Amygdala (tissue), 56 donors: ENCODE results near the gene AGAP3.

Source experiments
- DNase-seq, 56 donors: peaks; one replicate each; lab custom pipeline; 2025; lab: John Stamatoyannopoulos, UW

The AGAP3 gene

GRCh38 chr7:151132461-151133205 is 46.4 kb downstream of the AGAP3 start:
- DNase-seq: no peak

DNA sequence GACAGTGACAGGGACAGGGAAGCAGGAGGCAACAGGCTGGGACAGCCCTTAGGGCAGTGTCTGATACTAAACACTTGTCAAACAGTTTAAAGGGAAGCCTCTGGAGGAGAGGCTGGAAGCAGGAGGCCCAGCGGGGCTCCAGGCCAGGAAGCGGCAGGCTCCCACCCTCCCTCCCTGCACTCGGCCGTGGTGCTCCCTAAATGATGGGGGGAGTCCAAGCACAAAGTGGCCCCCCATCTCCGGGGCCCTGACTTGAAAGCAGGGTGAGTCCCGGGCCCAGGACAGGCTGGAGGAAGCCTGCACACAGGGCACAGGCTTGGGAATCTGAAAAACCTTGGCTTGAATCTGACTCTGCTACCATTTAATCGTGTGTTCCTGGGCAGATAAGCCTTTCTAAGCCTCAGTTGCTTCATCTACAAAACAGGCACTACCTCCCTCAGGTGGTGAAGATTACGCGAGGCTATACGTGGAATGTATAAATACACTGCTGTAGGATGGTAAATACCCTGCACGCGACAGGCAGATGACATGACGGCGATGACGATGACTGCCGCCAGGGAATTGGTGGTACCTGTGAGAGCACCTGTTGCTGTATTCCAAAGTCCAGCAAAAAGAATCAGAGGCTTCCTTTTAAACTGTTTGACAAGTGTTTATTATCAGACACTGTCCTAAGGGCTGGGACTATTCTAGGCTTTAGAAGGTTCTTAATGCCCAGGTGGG is 47.2 kb downstream of the AGAP3 start:
- no peak for DNase-seq

- no peak for DNase-seq
Observed at GRCh38 chr7:151133986-151134742, 47.9 kb downstream of the AGAP3 start.

DNA sequence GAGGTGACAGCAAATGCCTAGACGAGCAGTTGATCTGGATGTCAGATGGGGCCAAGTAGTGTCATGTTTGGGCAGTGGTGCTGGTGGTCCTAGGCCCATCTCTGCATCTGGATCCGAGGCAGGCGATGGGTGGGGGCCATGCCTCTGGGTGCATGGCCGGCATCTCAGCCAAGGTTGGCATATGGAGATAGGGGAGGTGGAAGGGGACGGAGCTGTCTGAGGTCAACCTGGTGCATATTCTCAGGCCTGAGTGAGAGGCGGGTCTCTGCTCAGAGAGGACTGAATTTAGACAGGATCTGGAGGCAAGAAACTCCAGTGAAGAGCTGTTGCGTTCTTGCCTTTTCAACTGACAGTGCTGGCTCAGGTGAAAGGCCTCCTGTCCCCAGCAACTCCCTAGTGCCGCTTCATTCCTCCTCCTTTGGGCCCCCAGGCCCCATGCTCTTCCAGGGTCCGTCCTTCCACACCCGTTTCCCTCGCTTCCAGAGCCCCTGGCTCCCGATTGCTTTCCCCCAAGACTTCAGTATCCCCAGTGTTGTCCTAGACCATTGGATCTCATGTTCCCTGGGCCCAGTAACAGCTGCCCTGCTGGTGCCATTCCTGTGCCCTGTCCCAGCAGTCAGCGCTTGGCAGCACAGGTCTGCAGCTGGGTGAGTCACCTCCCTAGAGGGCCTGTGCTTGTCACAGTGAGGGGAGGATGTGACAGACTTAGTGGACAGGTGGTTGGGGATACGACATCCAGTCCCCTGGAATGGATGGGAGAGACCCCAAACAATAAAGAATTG is 48.7 kb downstream of the AGAP3 start:
- DNase-seq: no peak

- DNase-seq: no peak
Observed at GRCh38 chr7:151135525-151135845, 49.2 kb downstream of the AGAP3 start.

DNA sequence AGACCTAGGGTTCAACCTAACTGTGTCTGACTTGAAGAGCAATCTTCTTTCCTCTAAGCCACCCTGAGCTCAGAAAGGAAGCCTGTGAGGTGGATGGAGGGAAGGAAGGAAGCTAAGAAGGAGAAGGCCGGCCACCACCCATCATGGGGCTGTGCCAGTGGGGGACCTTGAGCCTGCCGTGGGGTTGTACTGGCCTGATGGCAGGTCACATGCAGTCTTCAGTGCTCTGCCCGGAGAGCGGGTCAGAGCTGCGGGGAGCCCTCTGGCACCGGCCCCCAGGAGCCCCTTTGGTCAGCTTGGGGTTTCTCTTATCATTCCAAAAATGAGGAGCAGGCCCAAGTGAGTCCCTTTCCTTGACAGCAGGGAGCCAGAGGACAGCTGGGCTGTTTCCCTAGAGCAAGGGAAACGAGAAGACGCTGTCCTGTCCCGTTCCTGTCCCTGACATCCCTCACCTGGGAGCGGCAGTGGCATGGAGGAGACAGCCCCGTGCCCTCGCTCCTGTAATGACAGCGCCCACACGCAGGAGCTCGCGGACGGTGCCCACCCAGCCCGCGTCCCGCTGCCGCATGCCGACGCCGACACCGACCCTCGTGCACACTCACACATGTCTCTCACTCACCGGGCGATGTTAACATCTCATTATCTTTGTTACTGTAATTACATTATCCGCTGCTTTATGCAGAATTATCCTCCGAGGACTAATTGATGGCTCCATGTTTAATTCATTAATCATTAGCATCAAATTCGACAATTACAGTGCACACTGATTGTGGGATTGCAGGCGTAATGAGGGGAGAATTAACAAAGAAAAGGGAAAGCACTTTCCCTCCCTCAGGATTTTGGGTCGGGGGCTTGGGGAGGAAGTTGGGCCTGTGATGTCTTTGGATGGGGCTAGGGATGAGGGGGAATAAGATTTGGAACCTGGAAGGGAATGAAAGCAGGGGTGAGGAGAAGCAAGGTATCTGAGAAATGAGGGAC is 49.9 kb downstream of the AGAP3 start:
- DNase-seq: no peak

DNA sequence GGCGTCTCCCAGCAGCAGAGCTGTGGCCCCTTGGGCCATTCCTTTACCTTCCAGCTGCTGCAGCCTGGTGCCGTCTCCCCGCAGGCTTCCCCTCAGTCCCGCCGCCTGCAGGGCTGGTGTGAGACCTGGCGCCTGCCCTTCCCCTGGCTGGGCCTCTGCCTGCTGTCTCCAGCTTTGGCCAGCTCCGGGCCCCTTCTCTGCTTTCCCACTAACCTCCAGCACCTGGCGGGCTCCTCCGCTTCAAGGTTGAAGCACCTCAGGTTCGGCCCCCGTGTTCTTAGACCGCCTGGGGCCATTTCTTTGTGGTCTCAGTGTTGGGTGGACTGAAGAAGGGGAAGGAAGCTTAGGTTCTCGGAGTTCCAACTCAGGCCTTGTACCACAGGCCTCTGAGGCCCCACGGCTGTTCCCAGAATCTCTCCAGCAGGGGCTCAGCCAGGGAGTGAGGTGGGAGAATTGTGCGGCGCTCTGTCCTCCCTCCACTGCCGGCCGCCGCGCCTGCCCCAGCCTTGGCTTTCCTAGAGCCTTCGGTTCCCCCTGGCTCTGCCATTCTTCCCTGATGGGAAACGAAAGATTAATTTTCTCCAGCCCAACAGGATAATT is 50.9 kb downstream of the AGAP3 start:
- DNase-seq: no peak

DNA sequence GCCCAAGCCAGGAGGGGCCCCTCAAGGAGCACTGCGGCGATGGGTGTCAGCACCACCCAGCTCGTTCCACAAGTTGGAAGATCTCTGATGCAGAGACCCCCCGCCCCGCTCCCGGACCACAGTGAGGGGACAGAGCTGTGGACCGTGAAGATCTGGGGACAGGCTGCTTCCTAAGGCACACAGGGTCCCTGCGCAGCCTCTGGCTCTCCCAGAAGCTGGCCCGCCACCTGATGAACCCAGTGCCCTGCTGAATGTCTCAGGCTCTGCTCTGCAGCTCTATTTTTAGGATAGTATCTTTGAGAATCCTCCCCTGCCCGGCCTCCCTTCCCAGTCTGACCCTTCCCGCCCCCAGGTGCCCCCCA is 51.5 kb downstream of the AGAP3 start:
- no peak for DNase-seq

DNA sequence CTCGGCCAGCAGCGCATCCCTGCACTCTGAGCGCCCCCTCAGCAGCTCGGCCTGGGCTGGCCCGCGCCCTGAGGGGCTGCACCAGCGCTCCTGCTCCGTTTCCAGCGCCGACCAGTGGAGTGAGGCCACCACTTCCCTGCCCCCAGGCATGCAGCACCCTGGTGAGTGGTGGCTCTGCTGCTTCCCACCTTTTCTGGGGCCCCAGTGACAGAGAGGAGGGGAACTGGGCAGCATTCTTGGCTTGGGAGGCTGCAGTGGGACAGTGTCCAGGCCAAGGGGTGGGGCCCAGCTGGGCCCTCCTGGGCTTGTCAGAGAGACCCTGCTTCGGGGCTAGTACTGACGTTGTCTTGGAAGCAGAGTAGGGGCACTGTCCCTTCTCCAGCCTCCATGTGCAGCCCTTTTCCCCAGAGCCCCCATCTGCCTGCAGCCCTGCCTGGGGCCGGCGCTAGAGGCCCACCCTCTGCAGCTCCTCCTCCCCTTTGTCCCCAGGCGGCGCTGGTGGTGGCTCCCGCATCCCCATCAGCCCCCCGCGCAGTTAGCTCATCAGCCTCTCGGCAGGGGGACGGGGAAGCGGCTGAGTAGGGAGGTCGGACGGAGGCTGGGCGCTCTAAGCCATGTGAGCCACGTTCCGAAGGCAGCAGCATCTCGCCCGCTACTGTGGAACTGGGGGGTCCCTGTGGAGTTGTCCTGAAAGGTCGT is 52.0 kb downstream of the AGAP3 start:
- DNase-seq: no peak

DNA sequence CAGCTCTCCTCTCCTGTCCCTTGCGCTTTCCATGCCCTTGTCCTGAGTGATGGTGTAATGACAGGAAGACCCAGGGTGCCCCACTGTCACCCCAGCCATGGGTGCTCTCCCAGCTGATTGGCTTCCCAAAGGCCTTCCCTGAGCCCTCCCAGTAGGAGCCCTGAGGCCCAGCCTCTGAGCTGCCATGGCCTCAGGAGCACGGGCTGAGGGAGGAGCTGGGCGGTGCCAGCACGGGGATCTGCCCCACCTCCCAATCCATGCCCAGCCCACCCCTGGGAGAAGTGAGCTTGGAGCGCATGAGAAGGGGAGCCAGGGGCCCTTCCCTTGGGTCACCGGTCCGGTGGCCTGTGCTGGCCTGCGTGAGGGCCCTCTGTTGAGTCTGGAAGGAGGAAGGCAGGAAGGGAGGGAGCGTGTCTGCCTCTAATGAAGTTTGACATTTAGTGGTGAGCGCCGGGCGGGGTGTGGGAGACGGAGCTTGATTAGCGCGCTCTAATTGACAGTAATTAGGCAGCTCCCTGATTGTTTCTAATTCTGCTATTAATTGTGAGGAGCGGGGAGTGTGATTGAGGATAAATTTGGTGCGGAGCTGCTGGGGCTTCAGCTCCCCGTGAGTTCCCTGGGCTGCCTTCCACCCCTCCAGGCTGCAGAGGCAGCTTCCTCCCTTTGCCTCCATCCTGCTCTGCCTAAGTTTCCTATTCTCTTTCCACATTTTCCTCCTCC is 53.0 kb downstream of the AGAP3 start:
- DNase-seq: no peak

DNA sequence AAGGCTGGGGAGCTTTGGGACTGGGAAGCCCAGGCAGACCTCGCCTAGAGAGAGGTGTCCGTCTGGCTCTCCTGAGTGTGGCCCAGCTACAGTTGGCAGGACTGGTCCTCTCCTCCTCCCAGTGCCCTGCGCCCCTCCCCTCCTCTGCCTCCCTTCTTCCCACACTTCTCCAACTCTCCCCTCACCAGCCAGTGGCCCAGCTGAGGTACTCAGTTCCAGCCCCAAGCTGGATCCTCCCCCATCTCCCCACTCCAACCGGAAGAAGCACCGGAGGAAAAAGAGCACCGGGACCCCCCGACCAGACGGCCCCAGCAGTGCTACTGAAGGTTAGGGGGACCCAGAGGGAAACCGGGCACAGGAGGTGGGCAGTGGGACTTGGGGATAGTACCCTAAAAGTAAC is 53.5 kb downstream of the AGAP3 start:
- no peak for DNase-seq

DNA sequence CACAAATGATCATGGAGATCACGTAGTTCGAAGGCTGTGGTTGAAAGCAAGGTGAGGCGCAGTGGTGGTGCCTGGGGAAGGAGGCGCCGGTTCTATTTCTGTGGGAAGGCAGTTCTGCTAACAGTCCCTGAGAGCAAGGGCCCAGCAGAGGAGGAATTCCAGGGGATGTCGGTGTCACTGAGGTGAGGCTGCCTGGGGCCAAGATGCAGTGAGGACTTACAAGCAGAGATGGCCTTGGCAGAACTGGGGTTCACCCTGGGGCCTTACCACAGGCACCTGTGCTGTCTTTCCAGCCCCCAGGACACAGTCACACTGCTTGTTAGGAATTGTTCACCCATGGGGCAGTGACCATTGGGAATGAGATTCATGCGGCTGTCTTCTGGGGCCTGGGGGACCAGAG is 54.6 kb downstream of the AGAP3 start:
- DNase-seq: no peak

DNA sequence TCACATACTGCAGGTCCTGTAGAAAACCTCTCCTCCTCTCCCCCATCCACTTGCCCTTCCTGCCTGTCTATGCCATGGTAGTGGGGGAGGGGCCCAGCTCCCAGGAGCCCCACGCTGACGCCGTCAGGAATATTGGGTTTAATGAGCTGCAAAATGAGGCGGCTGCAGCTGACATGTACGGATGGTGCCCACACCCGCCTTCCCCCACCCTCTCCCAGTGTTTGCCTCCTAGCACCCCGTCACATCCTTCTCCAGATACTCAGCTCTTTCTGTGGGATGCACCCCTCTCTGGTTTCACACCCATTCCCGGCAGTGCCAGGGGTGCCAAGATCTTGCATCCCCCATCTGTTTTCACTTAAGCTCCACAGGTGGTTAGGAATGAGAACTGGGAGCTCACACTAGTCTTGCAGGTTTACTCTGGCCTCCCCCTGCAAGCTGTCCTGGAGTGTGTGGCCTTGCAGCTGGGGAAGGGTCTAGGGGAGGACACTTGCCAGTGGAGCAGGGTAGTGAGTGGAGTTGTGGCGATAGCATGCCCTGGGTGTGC is 55.1 kb downstream of the AGAP3 start:
- DNase-seq: no peak

DNA sequence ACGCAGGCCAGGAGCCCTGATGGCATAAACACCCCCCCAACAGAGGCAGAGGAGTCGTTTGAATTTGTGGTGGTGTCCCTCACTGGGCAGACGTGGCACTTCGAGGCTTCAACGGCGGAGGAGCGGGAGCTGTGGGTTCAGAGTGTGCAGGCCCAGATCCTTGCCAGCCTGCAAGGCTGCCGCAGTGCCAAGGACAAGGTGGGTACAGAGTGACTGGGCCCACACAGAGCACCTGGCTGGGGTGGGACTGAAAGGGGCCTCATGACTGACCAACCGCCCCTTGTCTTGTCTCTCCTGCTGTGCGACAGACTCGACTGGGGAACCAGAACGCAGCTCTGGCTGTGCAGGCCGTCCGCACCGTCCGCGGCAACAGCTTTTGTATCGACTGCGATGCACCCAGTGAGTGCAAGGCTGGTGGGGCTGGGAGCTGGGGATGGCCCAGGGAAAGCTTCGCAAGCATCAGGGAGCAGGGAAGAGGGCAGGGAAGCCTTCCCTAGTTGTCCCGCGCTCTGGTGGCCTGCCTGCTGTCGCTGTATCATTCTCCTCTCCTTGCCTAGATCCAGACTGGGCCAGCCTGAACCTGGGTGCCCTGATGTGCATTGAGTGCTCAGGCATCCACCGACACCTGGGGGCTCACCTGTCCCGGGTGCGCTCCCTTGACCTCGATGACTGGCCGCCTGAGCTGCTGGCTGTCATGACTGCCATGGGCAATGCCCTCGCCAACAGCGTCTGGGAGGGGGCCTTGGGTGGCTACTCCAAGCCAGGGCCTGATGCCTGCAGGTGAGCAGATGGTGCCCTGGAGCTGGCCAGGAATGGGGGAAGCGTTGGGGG is 55.8 kb downstream of the AGAP3 start:
- no peak for DNase-seq

DNA sequence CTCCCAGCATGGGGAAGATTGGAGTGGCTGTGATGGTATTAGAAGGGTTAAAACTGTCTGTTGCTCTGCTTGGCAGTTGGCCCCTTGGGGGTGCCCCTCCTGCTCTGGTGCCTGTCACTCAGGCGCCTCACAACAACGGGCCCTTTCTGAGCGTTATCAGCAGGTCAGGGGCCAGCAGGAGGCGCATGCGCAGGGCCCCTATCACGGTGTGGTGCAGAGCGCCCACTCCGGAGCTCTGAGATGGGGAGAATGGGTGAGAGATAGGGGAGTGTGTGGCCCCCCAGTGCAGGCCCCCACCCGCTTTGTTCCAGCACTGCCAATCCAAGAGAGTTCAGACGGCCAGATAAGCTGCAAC is 56.4 kb downstream of the AGAP3 start:
- peak in 47 of 56 donors; percentile 19 to 85 (median 62) for DNase-seq

- DNase-seq: peak in 1 of 56 donors; percentile 58
Observed at GRCh38 chr7:151143261-151144015, 57.2 kb downstream of the AGAP3 start.
